ENCODE results near the gene FBXO28.

The FBXO28 gene

GRCh38 chr1:224095867-224096266 lies 18.0 kb upstream of the FBXO28 start:
- no peak for DNase-seq (ENCODE audit: low read depth)

GRCh38 chr1:224096773-224097172 lies 17.1 kb upstream of the FBXO28 start:
- DNase-seq (ENCODE audit: low read depth), result no peak

DNA sequence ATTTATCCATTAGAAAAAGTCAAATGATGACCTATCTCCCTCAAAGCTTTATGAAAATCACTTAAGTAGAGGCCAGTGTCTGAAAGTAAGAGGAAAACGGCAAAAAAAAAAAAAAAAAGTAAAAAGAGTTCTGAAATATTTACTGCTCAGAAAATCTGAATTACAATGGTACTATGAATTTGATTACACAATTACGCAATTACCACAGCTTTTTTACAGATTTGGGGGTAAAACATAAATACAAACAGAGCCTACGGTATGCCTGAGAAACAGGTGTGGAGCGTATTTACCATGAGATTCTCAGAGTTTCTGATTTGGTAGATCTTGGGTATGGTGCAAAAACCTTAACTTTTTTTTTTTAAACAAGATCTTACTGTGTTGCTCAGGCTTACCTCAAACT lies 15.9 kb upstream of the FBXO28 start:
- no peak for DNase-seq (ENCODE audit: low read depth)

DNA sequence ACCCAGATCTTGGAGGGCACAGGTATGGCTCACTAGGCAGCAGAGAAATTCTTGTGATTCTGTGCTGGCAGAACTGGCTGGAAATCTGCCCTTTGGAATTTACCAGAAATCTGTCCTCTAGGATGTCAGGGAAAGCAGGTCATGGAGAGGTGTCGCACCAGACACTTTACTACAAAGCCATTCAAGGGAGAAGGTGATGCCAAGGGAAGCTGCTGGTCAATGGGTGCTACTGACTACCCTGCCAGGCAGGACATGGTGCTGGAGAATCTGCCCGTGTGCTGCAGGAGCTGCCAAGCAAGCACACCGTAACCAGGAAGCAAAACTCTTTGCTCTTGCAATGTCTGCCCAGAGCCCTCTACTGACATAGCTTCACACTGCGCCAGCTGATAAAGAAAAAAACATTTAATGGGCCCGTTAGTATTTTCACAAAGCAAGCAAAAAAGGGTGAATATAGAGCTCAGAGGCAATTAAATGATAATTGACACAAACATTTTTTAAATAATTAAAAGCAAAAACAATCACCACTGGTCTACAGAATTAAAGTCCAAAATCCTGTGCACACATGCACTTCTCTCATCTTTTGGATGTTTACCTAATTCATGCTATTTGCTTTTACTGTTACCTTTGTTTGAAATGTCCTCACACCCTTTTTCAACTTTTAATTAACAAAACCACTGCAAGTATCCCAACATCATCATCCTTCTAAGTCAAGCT lies 7.2 kb upstream of the FBXO28 start:
- no peak for DNase-seq (ENCODE audit: low read depth)

- DNase-seq (ENCODE audit: low read depth), result no peak
Observed at GRCh38 chr1:224107282-224107625, 6.7 kb upstream of the FBXO28 start.

GRCh38 chr1:224108991-224109390 lies 4.9 kb upstream of the FBXO28 start:
- no peak for DNase-seq (ENCODE audit: low read depth)

- DNase-seq (ENCODE audit: low read depth), result no peak
Observed at GRCh38 chr1:224109981-224110380, 3.9 kb upstream of the FBXO28 start.

DNA sequence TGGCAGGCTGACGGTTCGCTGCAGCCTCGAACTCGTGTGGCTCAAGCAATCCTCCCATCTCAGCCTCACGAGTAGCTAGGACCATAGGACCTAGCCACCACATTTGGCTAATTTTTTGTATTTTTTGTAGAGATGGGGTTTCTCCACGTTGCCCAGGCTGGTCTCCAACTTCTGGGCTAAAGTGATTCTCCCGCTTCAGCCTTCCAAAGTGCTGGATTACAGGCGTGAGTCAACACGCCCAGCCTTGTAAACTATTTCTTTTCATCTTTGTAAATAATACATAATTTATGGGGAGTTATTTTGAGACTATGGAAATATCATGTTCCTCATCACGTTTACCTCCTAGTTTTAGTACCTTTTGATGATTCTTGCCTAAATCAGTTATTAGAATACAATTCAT lies 906 bp upstream of the FBXO28 start:
- DNase-seq (ENCODE audit: low read depth), result no peak

GRCh38 chr1:224113545-224113917 lies 380 bp upstream of the FBXO28 start:
- no peak for DNase-seq (ENCODE audit: low read depth)

DNA sequence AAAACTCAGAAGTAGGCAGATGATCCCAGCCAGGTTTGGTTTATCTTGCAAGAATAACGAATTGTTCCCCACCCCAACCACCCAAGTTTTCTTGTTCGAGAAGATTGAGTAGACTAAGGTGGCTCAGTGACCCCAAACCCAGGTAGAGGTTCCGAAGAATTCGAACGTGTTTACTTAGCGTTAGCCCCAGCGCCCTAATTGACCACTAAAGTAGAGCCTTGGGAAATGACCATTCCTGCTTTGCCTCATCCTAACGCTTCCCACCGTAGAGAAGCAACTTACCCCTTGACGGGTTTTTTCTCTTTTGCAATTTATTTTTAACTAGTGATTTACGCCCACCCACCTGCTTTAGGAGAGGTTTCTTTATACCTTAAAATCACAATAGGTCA lies 870 bp downstream of the FBXO28 start:
- no peak for DNase-seq (ENCODE audit: low read depth)

- no peak for DNase-seq (ENCODE audit: low read depth)
Observed at GRCh38 chr1:224116131-224116530, 2.2 kb downstream of the FBXO28 start.

- no peak for DNase-seq (ENCODE audit: low read depth)
Observed at GRCh38 chr1:224118688-224119087, 4.8 kb downstream of the FBXO28 start.

DNA sequence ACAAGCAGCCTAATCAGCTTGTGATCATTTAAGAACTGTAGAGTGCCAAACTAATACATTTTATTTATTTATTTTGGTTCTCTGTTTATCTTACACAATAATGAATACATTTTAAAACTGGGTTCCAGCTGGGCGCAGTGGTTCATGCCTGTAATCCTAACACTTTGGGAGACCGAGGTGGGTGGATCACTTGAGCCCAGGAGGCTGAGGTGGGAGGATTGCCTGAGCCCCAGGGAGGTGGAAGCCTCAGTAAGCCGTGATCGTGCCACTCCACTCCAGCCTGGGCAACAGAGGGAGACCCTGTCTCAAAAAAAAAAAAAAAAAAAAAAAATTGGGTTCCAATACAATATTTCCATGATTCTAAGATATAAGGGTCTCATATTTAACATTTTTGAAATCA lies 9.2 kb downstream of the FBXO28 start:
- no peak for DNase-seq (ENCODE audit: low read depth)

- no peak for DNase-seq (ENCODE audit: low read depth)
Observed at GRCh38 chr1:224124220-224124619, 10.3 kb downstream of the FBXO28 start.

GRCh38 chr1:224127925-224128819 lies 14.3 kb downstream of the FBXO28 start:
- no peak for DNase-seq (ENCODE audit: low read depth)

DNA sequence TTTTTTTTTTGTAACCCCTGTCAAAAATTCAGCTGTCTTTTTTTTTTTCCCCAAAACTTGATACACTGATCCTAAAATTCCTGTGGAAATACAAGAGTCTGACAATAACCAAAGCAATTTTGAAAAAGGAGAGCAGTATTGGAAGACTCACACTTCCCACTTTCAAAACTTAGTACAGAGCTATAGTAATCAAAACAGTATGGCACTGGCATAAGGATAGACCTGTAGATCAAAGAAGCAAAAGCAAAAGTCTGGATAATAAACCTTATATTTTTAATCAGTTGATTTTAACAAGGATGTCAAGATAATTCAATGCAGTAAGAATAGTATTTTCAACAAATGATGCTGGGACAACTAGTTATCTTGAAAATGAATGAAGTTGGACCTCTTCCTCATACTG lies 17.3 kb downstream of the FBXO28 start:
- DNase-seq (ENCODE audit: low read depth), result no peak

GRCh38 chr1:224132901-224133300 lies 19.0 kb downstream of the FBXO28 start:
- DNase-seq (ENCODE audit: low read depth), result no peak

GRCh38 chr1:224133741-224134299 lies 19.9 kb downstream of the FBXO28 start:
- no peak for DNase-seq (ENCODE audit: low read depth)

DNA sequence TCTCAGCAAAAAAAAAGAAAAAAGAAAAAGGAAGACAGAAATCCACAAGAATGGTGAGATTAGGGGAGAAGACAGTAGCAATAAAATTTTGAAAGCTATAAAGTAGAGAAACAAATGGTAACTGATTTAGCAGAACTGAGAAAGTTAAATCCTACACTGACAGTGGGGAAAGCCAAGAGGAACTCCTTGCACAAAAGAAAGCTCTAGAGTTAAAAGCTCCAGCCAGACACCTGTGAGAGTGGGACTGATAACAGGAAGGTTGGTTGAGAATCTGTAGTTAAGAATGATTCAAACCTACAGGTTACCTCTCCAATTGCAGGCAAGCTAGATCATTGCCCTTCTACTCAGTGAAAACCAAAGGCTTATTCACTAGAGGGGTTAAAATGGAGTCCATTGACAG lies 23.6 kb downstream of the FBXO28 start:
- DNase-seq (ENCODE audit: low read depth), result no peak

GRCh38 chr1:224138198-224138597 lies 24.3 kb downstream of the FBXO28 start:
- no peak for DNase-seq (ENCODE audit: low read depth)

GRCh38 chr1:224141693-224142092 lies 27.8 kb downstream of the FBXO28 start:
- no peak for DNase-seq (ENCODE audit: low read depth)

DNA sequence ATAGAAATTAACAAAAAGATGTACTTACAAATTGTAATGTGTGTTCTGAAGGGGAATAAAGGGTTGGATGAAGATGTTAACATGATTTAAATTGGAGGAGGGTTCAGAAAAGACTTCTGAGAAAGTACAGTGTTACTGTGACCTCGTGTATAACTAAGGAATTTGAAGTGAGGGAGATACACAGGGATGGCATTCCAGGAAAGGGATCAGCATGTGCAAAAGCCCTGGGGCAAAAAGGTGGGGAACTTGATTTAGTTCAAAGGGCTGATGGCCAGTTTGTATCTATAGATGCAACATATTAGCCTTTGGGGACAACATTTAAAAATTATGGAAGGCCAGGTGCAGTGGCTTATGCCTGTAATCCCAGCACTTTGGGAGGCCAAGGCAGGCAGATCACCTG lies 35.8 kb downstream of the FBXO28 start:
- DNase-seq (ENCODE audit: low read depth), result no peak

GRCh38 chr1:224151117-224151516 lies 37.2 kb downstream of the FBXO28 start:
- no peak for DNase-seq (ENCODE audit: low read depth)
